Cardiac muscle cell (in vitro differentiated cells and primary cell): ENCODE results near the gene HGF. TPM values are rescaled to one million over a fixed set of nuclear protein-coding genes. Genes with fewer than 3 reads are reported as not detected.
A peak's percentile ranks its signal among the peaks of the same experiment; 100 is the strongest.

Experiments
- DNase-seq, 2 donors: peaks; one replicate each; pipeline versions ENCODE4 v3.0.0 to v3.0.0-alpha.2; 2010 to 2017; ENCODE audit warnings: low read depth in 1 of 2, low spot score in 1 of 2
- H3K27ac ChIP-seq: fragments of 200-600 bp; sonication (generic); 2 replicates; pipeline ENCODE4 v1.5.1; 2016
- H3K27me3 ChIP-seq: fragments of 200-600 bp; sonication (generic); 2 replicates; pipeline ENCODE4 v1.6.0; 2016; ENCODE audit warnings: control low read depth
- H3K36me3 ChIP-seq: fragments of 200-600 bp; sonication (generic); 2 replicates; pipeline ENCODE4 v1.5.1; 2016; ENCODE audit warnings: control low read depth
- H3K4me1 ChIP-seq: fragments of 200-600 bp; sonication (generic); 2 replicates; pipeline ENCODE4 v1.8.1; 2017; ENCODE audit warnings: low read depth, mild to moderate bottlenecking, mixed run types
- H3K4me3 ChIP-seq: fragments of 200-600 bp; sonication (generic); 2 replicates; pipeline ENCODE4 v1.5.1; 2016; ENCODE audit warnings: mild to moderate bottlenecking
- H3K9me3 ChIP-seq: fragments of 200-600 bp; sonication (generic); 2 replicates; pipeline ENCODE4 v1.5.1; 2017; ENCODE audit warnings: low read depth, mild to moderate bottlenecking, control low read depth
- CTCF ChIP-seq: IDR thresholded peaks from 2 replicates; pipeline ENCODE4 v1.5.1; 2012; ENCODE audit warnings: low read depth, mild to moderate bottlenecking, low read length
- polyA plus RNA-seq: library from polyadenylated mRNA; unstranded; fragments of >200 nt; fragmentation: Nextera tagmentation; extraction: Ambion mirVana; gene quantifications from 2 replicates; pipeline ENCODE4 v1.2.1, GENCODE V29; 2016
- total RNA-seq: library from RNA; depleted of rRNA; stranded (reverse); fragments of >200 nt; gene quantifications from 2 replicates; pipeline ENCODE4 v1.2.3, GENCODE V29; 2016

HGF gene
- total and polyA plus RNA-seq, 2 experiments from 2014 or later: 0.04 to 0.66 TPM

- no peaks in the 10 kb centered on the region for H3K4me1 ChIP-seq
- no peak overlapping the region for H3K4me3 ChIP-seq
- no peaks in the 10 kb centered on the region for H3K36me3 ChIP-seq
- DNase-seq: no peak
- no peaks in the 10 kb centered on the region for H3K9me3 ChIP-seq
- no peaks in the 10 kb centered on the region for H3K27me3 ChIP-seq
- no peak for TF ChIP-seq CTCF
- H3K27ac ChIP-seq: no peak overlapping the region
Measured at GRCh38 chr7:81779706-81780105, 9.9 kb upstream of the HGF start.

- H3K4me3 ChIP-seq: no peak overlapping the region
- no peaks in the 10 kb centered on the region for H3K27me3 ChIP-seq
- H3K9me3 ChIP-seq: no peaks in the 10 kb centered on the region
- no peaks in the 10 kb centered on the region for H3K4me1 ChIP-seq
- TF ChIP-seq CTCF: no peak
- peak in 1 of 2 donors; percentile 32 for DNase-seq
- H3K36me3 ChIP-seq: no peaks in the 10 kb centered on the region
- H3K27ac ChIP-seq: no peak overlapping the region
Measured at GRCh38 chr7:81777697-81778096, 7.8 kb upstream of the HGF start.

GRCh38 chr7:81776948-81777630 lies 7.2 kb upstream of the HGF start:
- no peak overlapping the region for H3K4me3 ChIP-seq
- H3K27ac ChIP-seq: no peak overlapping the region
- no peaks in the 10 kb centered on the region for H3K9me3 ChIP-seq
- H3K4me1 ChIP-seq: no peaks in the 10 kb centered on the region
- DNase-seq: no peak
- no peaks in the 10 kb centered on the region for H3K27me3 ChIP-seq
- no peaks in the 10 kb centered on the region for H3K36me3 ChIP-seq
- TF ChIP-seq CTCF: no peak

GRCh38 chr7:81776161-81776560 lies 6.3 kb upstream of the HGF start:
- no peaks in the 10 kb centered on the region for H3K27me3 ChIP-seq
- H3K4me1 ChIP-seq: no peaks in the 10 kb centered on the region
- no peak for TF ChIP-seq CTCF
- H3K27ac ChIP-seq: no peak overlapping the region
- H3K4me3 ChIP-seq: no peak overlapping the region
- DNase-seq: peak in 1 of 2 donors; percentile 47
- H3K9me3 ChIP-seq: no peaks in the 10 kb centered on the region
- no peaks in the 10 kb centered on the region for H3K36me3 ChIP-seq

- TF ChIP-seq CTCF: no peak
- Histone ChIP-seq H3K27ac (no peak overlapping the region), H3K36me3 (no peaks in the 10 kb centered on the region), H3K4me1 (no peaks in the 10 kb centered on the region), H3K9me3 (no peaks in the 10 kb centered on the region), H3K27me3 (no peaks in the 10 kb centered on the region), H3K4me3 (no peak overlapping the region)
- no peak for DNase-seq
Measured at GRCh38 chr7:81775560-81775959, 5.7 kb upstream of the HGF start.
